Measurements from ENCODE around the gene RFTN1. TPM values are rescaled to one million over a fixed set of nuclear protein-coding genes. Genes with fewer than 3 reads are reported as not detected.

Gene RFTN1
- total and polyA plus RNA-seq, 2 donors (not counting 3 experiments of a cell fraction or from before 2014, with no cell fraction given) = 40.3 to 43.3 TPM

DNA sequence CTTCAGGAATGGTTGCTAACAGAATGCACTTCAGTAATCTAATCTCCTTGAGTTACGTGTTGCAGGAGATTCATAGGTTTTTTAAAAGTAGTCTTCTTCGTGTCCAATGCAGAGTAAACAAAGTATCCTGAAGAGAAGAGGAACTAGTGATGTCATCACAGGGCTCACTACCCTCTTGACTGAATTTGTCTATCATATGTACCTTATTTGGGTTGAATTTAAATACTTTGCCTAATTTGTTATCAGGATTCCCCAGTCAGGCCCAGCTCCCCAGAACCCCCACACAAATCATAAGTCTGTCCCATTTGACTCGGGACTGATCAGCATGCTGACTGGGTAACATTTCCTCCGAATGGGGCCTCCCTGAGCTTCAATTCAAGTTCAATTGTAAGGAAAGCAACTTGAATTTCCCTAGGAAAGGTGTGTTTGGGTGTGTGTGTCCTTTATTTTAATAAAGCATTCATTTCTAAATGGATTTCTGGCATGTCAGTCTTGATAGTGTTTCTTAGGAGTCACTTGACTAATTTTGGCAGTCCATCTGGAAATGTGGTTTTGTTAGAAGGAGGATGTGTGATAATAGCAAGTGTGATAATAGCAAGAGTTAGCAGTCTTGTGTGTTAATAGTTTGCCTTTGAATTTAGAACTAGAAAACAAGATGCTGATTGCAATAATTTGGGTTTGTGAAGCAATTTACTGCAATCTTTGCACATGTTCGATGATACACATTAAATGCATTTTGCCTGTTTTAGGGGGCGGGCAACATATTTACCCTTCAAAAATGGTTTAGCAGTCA, 226.6 kb downstream of the RFTN1 start:
- Histone ChIP-seq H3K79me2 (ENCODE audit: control insufficient read depth, insufficient read depth, low read length) (no peaks in the 10 kb centered on the region), H3K4me3 (replicated peaks in 1 of 3; ENCODE audit: insufficient read depth in 1 of 3, low read depth in 1 of 3, low read length in 3 of 3) (no peak overlapping the region), H3K4me1 (ENCODE audit: control insufficient read depth, extremely low read depth, insufficient read depth, low read length) (peaks cover 2% of the 10 kb centered on the region), H3K9me1 (replicated peaks; ENCODE audit: control insufficient read depth, extremely low read depth, insufficient read depth, low read length) (no peaks in the 10 kb centered on the region), H3K9me3 (replicated peaks; ENCODE audit: control insufficient read depth, insufficient read depth, low read length) (no peaks in the 10 kb centered on the region), H3K27ac (ENCODE audit: insufficient read depth, low read depth, low read length) (no peak overlapping the region), H3K4me2 (ENCODE audit: insufficient read depth, low read length) (no peak overlapping the region), H3K36me3 (ENCODE audit: control insufficient read depth in 2 of 2, extremely low read depth in 1 of 2, insufficient read depth in 2 of 2, low read length in 2 of 2) (peaks cover 1 to 3% of the 10 kb centered on the region in 2 experiments), H4K20me1 (replicated peaks; ENCODE audit: control insufficient read depth, extremely low read depth, insufficient read depth, low read length) (no peaks in the 10 kb centered on the region), H3K27me3 (ENCODE audit: control insufficient read depth in 2 of 2, insufficient read depth in 2 of 2, low read length in 2 of 2) (no peaks in the 10 kb centered on the region), H2AFZ (ENCODE audit: low read depth, low read length) (no peak overlapping the region), H3K9ac (replicated peaks; ENCODE audit: extremely low read depth, insufficient read depth, low read length) (no peak overlapping the region)
- TF ChIP-seq, protein P1, sequence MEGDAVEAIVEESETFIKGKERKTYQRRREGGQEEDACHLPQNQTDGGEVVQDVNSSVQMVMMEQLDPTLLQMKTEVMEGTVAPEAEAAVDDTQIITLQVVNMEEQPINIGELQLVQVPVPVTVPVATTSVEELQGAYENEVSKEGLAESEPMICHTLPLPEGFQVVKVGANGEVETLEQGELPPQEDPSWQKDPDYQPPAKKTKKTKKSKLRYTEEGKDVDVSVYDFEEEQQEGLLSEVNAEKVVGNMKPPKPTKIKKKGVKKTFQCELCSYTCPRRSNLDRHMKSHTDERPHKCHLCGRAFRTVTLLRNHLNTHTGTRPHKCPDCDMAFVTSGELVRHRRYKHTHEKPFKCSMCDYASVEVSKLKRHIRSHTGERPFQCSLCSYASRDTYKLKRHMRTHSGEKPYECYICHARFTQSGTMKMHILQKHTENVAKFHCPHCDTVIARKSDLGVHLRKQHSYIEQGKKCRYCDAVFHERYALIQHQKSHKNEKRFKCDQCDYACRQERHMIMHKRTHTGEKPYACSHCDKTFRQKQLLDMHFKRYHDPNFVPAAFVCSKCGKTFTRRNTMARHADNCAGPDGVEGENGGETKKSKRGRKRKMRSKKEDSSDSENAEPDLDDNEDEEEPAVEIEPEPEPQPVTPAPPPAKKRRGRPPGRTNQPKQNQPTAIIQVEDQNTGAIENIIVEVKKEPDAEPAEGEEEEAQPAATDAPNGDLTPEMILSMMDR (IDR thresholded peaks at IDR 0.05; ENCODE audit: extremely low read depth in 1 of 2, insufficient read depth in 1 of 2, low read depth in 1 of 2, low read length in 2 of 2) = no peak
- TF ChIP-seq MYC (IDR thresholded peaks at IDR 0.05; ENCODE audit: low read depth, low read length) (no peak), FOS (IDR thresholded peaks at IDR 0.05; ENCODE audit: borderline replicate concordance, insufficient read depth, low read length) (no peak), EZH2 (IDR thresholded peaks at IDR 0.05; ENCODE audit: borderline replicate concordance, low read depth, low read length, severe bottlenecking) (no peak), POLR2A (IDR thresholded peaks at IDR 0.05; ENCODE audit: low read depth, low read length) (no peak), POLR2AphosphoS5 (IDR thresholded peaks at IDR 0.05; ENCODE audit: insufficient read depth, low read depth, low read length) (no peak), GATA2 (IDR thresholded peaks at IDR 0.05; ENCODE audit: insufficient read depth, insufficient read length, low read depth, low read length) (no peak), JUN (IDR thresholded peaks at IDR 0.05; ENCODE audit: borderline replicate concordance, insufficient read depth, insufficient read length, low read depth) (no peak)
- TF ChIP-seq, protein P2, sequence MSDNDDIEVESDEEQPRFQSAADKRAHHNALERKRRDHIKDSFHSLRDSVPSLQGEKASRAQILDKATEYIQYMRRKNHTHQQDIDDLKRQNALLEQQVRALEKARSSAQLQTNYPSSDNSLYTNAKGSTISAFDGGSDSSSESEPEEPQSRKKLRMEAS (IDR thresholded peaks at IDR 0.05; ENCODE audit: insufficient read depth, insufficient read length) = no peak
- no peak for FAIRE-seq
- DNase-seq (ENCODE audit: low read depth, low spot score) = no peak
- no TSS peak for BruUV-seq (replicated peaks)
- dilution Hi-C loops (cut with MboI; ENCODE audit: extremely low pct_ligation_motif_present, low sequenced_read_pairs) (no loop called here), intact Hi-C loops (cut with micrococcal nuclease) (no loop called here)
- ChIA-PET POLR2A (no interaction called here), CTCF (interaction anchor here (0.9 to 2.2 kb wide), 6 partner anchors 10 to 264 kb away, joined by 3 to 11 read pairs (median 3); no protein-coding TSS in a partner anchor)
